PC-3 (cell line): ENCODE measurements around the gene SAMD4A.

Experiments used
- EZH2 ChIP-seq: fragments of 300-600 bp; sonication (generic); IDR thresholded peaks from one replicate; pipeline ENCODE4 v1.6.1; 2017; ENCODE audit warnings: antibody characterized with exemption, mild to moderate bottlenecking, low read length; ENCODE audit not compliant: unreplicated experiment
- EZH2phosphoT487 ChIP-seq: fragments of 300-600 bp; sonication (generic); IDR thresholded peaks from 2 replicates; pipeline ENCODE4 v1.6.1; 2018; ENCODE audit warnings: mild to moderate bottlenecking, antibody characterized with exemption, low read length, borderline replicate concordance
- TF ChIP-seq, protein P1 (sequence below): fragments of 300-600 bp; sonication (generic); conservative IDR thresholded peaks from 2 replicates; pipeline ENCODE4 v1.5.1; 2017; ENCODE audit warnings: antibody characterized with exemption, low read depth, mild to moderate bottlenecking, low read length

DNA sequence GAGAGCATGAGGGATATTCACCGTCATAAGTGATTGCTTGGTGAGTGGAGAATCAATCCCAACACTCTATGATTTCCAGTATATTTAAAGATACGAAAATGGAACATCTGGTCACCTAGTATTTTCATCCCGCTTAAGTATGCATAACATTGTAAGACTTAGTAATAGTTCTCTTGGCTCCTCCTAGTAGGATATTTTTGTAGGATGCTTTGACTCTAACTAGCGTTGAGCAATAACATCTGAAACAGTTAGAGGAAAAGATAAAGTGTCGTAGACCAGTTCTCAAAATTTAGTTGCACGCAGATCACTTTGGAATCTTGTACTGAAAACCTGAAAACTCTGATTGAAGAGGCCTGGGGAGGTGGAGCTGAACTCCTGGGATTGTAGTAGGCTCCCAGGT is 7.6 kb downstream of the SAMD4A start:
- TF ChIP-seq, protein P1, sequence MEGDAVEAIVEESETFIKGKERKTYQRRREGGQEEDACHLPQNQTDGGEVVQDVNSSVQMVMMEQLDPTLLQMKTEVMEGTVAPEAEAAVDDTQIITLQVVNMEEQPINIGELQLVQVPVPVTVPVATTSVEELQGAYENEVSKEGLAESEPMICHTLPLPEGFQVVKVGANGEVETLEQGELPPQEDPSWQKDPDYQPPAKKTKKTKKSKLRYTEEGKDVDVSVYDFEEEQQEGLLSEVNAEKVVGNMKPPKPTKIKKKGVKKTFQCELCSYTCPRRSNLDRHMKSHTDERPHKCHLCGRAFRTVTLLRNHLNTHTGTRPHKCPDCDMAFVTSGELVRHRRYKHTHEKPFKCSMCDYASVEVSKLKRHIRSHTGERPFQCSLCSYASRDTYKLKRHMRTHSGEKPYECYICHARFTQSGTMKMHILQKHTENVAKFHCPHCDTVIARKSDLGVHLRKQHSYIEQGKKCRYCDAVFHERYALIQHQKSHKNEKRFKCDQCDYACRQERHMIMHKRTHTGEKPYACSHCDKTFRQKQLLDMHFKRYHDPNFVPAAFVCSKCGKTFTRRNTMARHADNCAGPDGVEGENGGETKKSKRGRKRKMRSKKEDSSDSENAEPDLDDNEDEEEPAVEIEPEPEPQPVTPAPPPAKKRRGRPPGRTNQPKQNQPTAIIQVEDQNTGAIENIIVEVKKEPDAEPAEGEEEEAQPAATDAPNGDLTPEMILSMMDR, result no peak
- TF ChIP-seq EZH2phosphoT487 (no peak), EZH2 (no peak)
